Hematopoietic multipotent progenitor cell treated with erythropoietin and hydrocortisone succinate and interleukin-3 and kit ligand, for 6 days (in vitro differentiated cells): ENCODE data around the gene AMT.

Experiments used
- DNase-seq: peaks from one replicate; pipeline ENCODE4 v3.0.0-alpha.2; 2015

Gene AMT

GRCh38 chr3:49422379-49423248 lies at the start of gene AMT:
Gene AMT (minus strand): TSS chr3:49422473. CDS start chr3:49422450, 23 bp downstream.
- peak; percentile 86 for DNase-seq

- peak; percentile 43 for DNase-seq
Measured at GRCh38 chr3:49470714-49471420, 48.6 kb upstream of the AMT start.

GRCh38 chr3:49469936-49470713 lies 47.9 kb upstream of the AMT start, which contains the start of gene DAG1:
Gene DAG1 (plus strand): TSS chr3:49470267. CDS start chr3:49510535, 40,268 bp downstream.
- peak; percentile 97 for DNase-seq

GRCh38 chr3:49469037-49469935 lies 47.0 kb upstream of the AMT start:
- no peak for DNase-seq

- DNase-seq = peak; percentile 72
Measured at GRCh38 chr3:49466085-49466484, 43.8 kb upstream of the AMT start.

- DNase-seq = peak; percentile 97
Measured at GRCh38 chr3:49465270-49466034, 43.2 kb upstream of the AMT start.

GRCh38 chr3:49462222-49462621 lies 39.9 kb upstream of the AMT start:
- no peak for DNase-seq

- DNase-seq = peak; percentile 32
Measured at GRCh38 chr3:49461443-49462171, 39.3 kb upstream of the AMT start.

GRCh38 chr3:49460956-49461355 lies 38.7 kb upstream of the AMT start:
- DNase-seq = no peak

- no peak for DNase-seq
Measured at GRCh38 chr3:49460188-49460890, 38.1 kb upstream of the AMT start.

GRCh38 chr3:49456466-49456865 lies 34.2 kb upstream of the AMT start:
- no peak for DNase-seq

GRCh38 chr3:49454898-49455681 lies 32.8 kb upstream of the AMT start:
- DNase-seq = no peak

GRCh38 chr3:49454458-49454857 lies 32.2 kb upstream of the AMT start:
- peak; percentile 65 for DNase-seq

- DNase-seq = no peak
Measured at GRCh38 chr3:49453621-49454020, 31.3 kb upstream of the AMT start.

GRCh38 chr3:49445391-49445790 lies 23.1 kb upstream of the AMT start:
- no peak for DNase-seq

GRCh38 chr3:49434731-49435130 lies 12.5 kb upstream of the AMT start:
- no peak for DNase-seq

GRCh38 chr3:49428752-49429080 lies 6.4 kb upstream of the AMT start:
- DNase-seq = peak; percentile 49

GRCh38 chr3:49427586-49427985 lies 5.3 kb upstream of the AMT start:
- no peak for DNase-seq

- DNase-seq = no peak
Measured at GRCh38 chr3:49424816-49425215, 2.5 kb upstream of the AMT start.
